Caco-2 (cell line): ENCODE data around the gene CFAP206. TPM values are rescaled to one million over a fixed set of nuclear protein-coding genes. Genes with fewer than 3 reads are reported as not detected.
"Not testable (repeated sequence)": the region's sequence is repeated elsewhere in the genome, so short reads cannot be mapped to it uniquely, and the experiment has no call there.

Experiments
- BruUV-seq: library from RNA; stranded (reverse); fragments of 400-500 nt; replicated peaks from 2 replicates; lab custom pipeline; 2021; lab: Mats Ljungman, UMichigan
- CTCF ChIA-PET: fragments of 300-600 bp; sonication (Branson Sonifier 250); formaldehyde crosslinking; loops from one replicate; lab custom pipeline; 2022; ENCODE audit warnings: antibody characterized with exemption; lab: Charles Lee
- POLR2A ChIA-PET: fragments of 300-600 bp; sonication (Branson Sonifier 250); formaldehyde crosslinking; loops from one replicate; lab custom pipeline; 2022; ENCODE audit warnings: antibody characterized with exemption; lab: Charles Lee
- DNase-seq, 2 experiments: peaks; one replicate each; pipeline versions ENCODE4 v3.0.0 to v3.0.0-alpha.2; 2020 to 2022
- H3K27me3 ChIP-seq: replicated peaks from 2 replicates; pipeline ENCODE4 v1.6.0; 2011; ENCODE audit warnings: low read length; ENCODE audit not compliant: control insufficient read depth, insufficient read depth
- H3K36me3 ChIP-seq: 2 replicates; pipeline ENCODE4 v1.5.1; 2011; ENCODE audit warnings: low read length; ENCODE audit not compliant: control insufficient read depth, insufficient read depth
- H3K4me1 ChIP-seq: fragments of 250-450 bp; sonication (Bioruptor Pico); 2 replicates; pipeline ENCODE4 v1.5.1; 2020; ENCODE audit warnings: mild to moderate bottlenecking
- H3K4me3 ChIP-seq: 2 replicates; pipeline ENCODE4 v1.5.1; 2011; ENCODE audit warnings: low read depth, mild to moderate bottlenecking, control low read depth, low read length
- H3K9me3 ChIP-seq: fragments of 250-450 bp; sonication (Bioruptor Pico); 2 replicates; pipeline ENCODE4 v1.5.1; 2020; ENCODE audit warnings: mild to moderate bottlenecking, moderate library complexity
- H3K27ac Mint-ChIP-seq: one replicate; pipeline ENCODE4 v1.8.0; 2022; ENCODE audit warnings: mixed read lengths; ENCODE audit not compliant: unreplicated experiment
- H3K27me3 Mint-ChIP-seq: one replicate; pipeline ENCODE4 v1.8.0; 2022; ENCODE audit warnings: mixed read lengths; ENCODE audit not compliant: insufficient read depth, unreplicated experiment
- H3K36me3 Mint-ChIP-seq: one replicate; pipeline ENCODE4 v1.8.0; 2022; ENCODE audit warnings: mild to moderate bottlenecking, mixed read lengths; ENCODE audit not compliant: insufficient read depth, unreplicated experiment
- H3K4me1 Mint-ChIP-seq: one replicate; pipeline ENCODE4 v1.8.0; 2022; ENCODE audit warnings: low read depth, mixed read lengths; ENCODE audit not compliant: unreplicated experiment
- H3K4me3 Mint-ChIP-seq: one replicate; pipeline ENCODE4 v1.8.0; 2022; ENCODE audit warnings: mild to moderate bottlenecking, moderate library complexity, mixed read lengths; ENCODE audit not compliant: unreplicated experiment
- H3K9me3 Mint-ChIP-seq: one replicate; pipeline ENCODE4 v1.8.0; 2022; ENCODE audit warnings: mixed read lengths; ENCODE audit not compliant: unreplicated experiment
- intact Hi-C: fragments of 100-400 bp; cut with micrococcal nuclease; formaldehyde crosslinking; loops from one replicate; pipeline ENCODE4 v1.10.0; 2022; ENCODE audit not compliant: unreplicated experiment
- total RNA-seq: library from RNA; stranded (reverse); gene quantifications from 2 replicates; pipeline ENCODE4 v1.2.3, GENCODE V29; 2022
- TF ChIP-seq, protein P1 (sequence below), 2 experiments: fragments of 200-600 bp in 1 of 2; IDR thresholded peaks; 1 replicate in 1 of 2; 2 replicates in 1 of 2; pipeline versions ENCODE4 v1.5.1 to v1.8.0; 2011 to 2022; ENCODE audit warnings: antibody characterized with exemption in 1 of 2, control low read depth in 1 of 2, inconsistent platforms in 1 of 2, low read depth in 1 of 2, low read length in 1 of 2, mild to moderate bottlenecking in 1 of 2, moderate library complexity in 1 of 2; ENCODE audit not compliant: insufficient read depth in 1 of 2, severe bottlenecking in 1 of 2, unreplicated experiment in 1 of 2

Gene CFAP206
- total RNA-seq, 1 experiment from 2014 or later, result not detected

DNA sequence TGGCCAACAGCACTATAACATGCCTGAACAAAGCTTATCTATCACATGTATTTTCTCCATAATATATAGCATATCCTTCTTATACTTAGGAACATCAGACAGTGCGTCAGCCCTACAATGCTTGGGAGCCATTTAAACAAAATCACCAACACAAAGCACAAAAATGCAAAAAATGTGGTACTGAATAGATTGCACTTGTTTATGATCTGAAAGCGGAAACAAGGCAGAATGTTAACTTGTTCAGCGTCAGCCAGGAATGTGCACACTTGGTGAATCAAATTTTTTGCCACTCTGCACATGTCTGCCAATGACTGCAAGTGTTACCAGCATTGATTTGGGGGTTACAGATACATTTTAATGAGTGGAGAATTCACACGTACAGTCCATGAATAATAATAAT lies 79.8 kb downstream of the CFAP206 start:
- H3K36me3 Mint-ChIP-seq, result peaks cover 16% of the 10 kb centered on the region
- peaks cover 17% of the 10 kb centered on the region for H3K9me3 Mint-ChIP-seq
- peaks cover 6% of the 10 kb centered on the region for H3K4me1 Mint-ChIP-seq
- no peak overlapping the region for H3K4me3 Mint-ChIP-seq
- DNase-seq, result no peak
- 0 out of 2 replicates have a peak, but pooled peaks cover 8% of the 10 kb centered on the region for H3K4me1 ChIP-seq
- TF ChIP-seq, protein P1, sequence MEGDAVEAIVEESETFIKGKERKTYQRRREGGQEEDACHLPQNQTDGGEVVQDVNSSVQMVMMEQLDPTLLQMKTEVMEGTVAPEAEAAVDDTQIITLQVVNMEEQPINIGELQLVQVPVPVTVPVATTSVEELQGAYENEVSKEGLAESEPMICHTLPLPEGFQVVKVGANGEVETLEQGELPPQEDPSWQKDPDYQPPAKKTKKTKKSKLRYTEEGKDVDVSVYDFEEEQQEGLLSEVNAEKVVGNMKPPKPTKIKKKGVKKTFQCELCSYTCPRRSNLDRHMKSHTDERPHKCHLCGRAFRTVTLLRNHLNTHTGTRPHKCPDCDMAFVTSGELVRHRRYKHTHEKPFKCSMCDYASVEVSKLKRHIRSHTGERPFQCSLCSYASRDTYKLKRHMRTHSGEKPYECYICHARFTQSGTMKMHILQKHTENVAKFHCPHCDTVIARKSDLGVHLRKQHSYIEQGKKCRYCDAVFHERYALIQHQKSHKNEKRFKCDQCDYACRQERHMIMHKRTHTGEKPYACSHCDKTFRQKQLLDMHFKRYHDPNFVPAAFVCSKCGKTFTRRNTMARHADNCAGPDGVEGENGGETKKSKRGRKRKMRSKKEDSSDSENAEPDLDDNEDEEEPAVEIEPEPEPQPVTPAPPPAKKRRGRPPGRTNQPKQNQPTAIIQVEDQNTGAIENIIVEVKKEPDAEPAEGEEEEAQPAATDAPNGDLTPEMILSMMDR (IDR thresholded peaks at IDR 0.05; ENCODE audit: insufficient read depth in 1 of 2, low read depth in 1 of 2, low read length in 1 of 2, severe bottlenecking in 1 of 2, unreplicated experiment in 1 of 2), result no peak
- CTCF ChIA-PET, result no interaction called here
- H3K4me3 ChIP-seq, result no peak overlapping the region
- no peaks in the 10 kb centered on the region for H3K9me3 ChIP-seq
- H3K27me3 ChIP-seq, result no peaks in the 10 kb centered on the region
- no TSS peak for BruUV-seq
- no peaks in the 10 kb centered on the region for H3K27me3 Mint-ChIP-seq
- intact Hi-C loops, result no loop called here
- H3K36me3 ChIP-seq, result no peaks in the 10 kb centered on the region; the same call in 1 of the 2 replicates
- H3K27ac Mint-ChIP-seq, result no peak overlapping the region
- POLR2A ChIA-PET, result interaction anchor here (0.6 kb wide), 1 partner anchor 414 kb away, joined by 7 read pairs; no protein-coding TSS in a partner anchor

DNA sequence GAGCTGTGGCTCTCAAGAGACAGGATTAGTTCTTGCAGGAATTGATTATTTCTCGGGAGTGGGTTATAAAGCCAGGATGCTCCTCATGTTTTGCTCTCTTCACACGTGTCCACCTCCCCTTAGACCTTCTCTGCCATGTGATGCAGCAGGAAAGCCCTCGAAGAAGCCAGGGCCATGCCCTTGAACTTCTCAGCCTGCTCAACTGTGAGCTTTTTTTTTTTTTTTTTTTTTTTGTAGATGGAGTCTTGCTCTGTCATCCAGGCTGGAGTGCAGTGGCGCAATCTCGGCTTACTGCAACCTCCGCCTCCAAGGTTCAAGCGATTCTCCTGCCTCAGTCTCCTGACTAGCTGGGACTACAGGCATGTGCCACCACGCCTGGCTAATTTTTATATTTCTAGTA lies 81.6 kb downstream of the CFAP206 start:
- H3K27ac Mint-ChIP-seq, H3K4me1 ChIP-seq, H3K9me3 Mint-ChIP-seq, H3K9me3 ChIP-seq, BruUV-seq, H3K36me3 ChIP-seq, DNase-seq, H3K4me3 ChIP-seq, CTCF ChIA-PET, intact Hi-C loops, H3K4me3 Mint-ChIP-seq, H3K27me3 Mint-ChIP-seq, H3K27me3 ChIP-seq, H3K4me1 Mint-ChIP-seq: not testable (repeated sequence)
- H3K36me3 Mint-ChIP-seq, result peaks cover 11% of the 10 kb centered on the region
- POLR2A ChIA-PET, result interaction anchor here (0.7 kb wide), 1 partner anchor 96 kb away, joined by 5 read pairs; no protein-coding TSS in a partner anchor

DNA sequence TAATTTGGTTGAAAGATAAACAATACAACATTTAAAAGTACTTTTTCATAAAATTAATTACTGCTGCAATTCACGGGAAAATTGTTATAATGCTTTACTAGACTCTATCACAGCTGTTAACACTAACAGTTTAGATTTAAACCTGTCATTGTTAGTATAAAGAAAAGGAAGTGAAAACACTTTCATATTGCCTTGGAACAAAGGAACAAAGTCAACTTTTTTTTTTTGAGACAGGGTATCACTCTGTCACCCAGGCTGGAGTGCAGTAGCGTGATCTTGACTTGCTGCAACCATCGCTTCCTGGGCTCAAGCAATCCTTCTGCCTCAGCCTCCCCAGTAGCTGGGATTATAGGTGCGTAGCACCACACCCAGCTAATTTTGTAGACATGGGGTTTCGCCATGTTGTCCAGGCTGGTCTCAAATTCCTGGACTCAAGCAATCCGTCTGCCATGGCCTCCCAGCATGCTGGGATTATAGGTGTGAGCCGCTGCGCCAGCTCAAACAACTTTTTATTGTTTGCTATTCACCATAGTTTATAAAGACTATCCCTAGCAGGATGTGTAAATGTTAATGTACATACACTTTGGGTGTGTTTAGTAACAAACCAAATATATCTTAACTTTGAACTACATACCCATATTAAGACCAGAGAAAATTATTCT lies 87.1 kb downstream of the CFAP206 start:
- no peaks in the 10 kb centered on the region for H3K9me3 ChIP-seq
- Mint-ChIP-seq H3K36me3 (peaks cover 7% of the 10 kb centered on the region), H3K4me1 (no peaks in the 10 kb centered on the region), H3K9me3 (no peaks in the 10 kb centered on the region), H3K4me3 (no peak overlapping the region), H3K27me3 (no peaks in the 10 kb centered on the region), H3K27ac (no peak overlapping the region)
- no peaks in the 10 kb centered on the region for H3K27me3 ChIP-seq
- POLR2A ChIA-PET, result no interaction called here
- TF ChIP-seq, protein P1 (IDR thresholded peaks at IDR 0.05; ENCODE audit: insufficient read depth in 1 of 2, low read depth in 1 of 2, low read length in 1 of 2, severe bottlenecking in 1 of 2, unreplicated experiment in 1 of 2), result no peak
- no peak for DNase-seq
- no TSS peak for BruUV-seq
- H3K4me1 ChIP-seq, result no peaks in the 10 kb centered on the region
- intact Hi-C loops, result no loop called here
- CTCF ChIA-PET, result interaction anchor here (0.7 kb wide), 2 partner anchors 21 to 106 kb away, joined by 4 to 5 read pairs; no protein-coding TSS in a partner anchor
- no peak overlapping the region for H3K4me3 ChIP-seq
- H3K36me3 ChIP-seq, result no peaks in the 10 kb centered on the region
